ENCODE results near the gene C16orf74.

Gene C16orf74

GRCh38 chr16:85724936-85725335, 26.0 kb downstream of the C16orf74 start:
- H3K4me3 ChIP-seq (ENCODE audit: low read length) = no peak overlapping the region
- no peak overlapping the region for H3K9ac ChIP-seq (ENCODE audit: low read length)
- no peak overlapping the region for H2AK5ac ChIP-seq (ENCODE audit: low read length)
- no peak overlapping the region for H3K18ac ChIP-seq (ENCODE audit: low read length)
- H2BK15ac ChIP-seq (replicated peaks; ENCODE audit: low read depth) = no peak overlapping the region
- no peak overlapping the region for H3K4ac ChIP-seq (ENCODE audit: low read depth, low read length)
- H3K27me3 ChIP-seq (ENCODE audit: insufficient read depth, low read length, poor library complexity) = no peaks in the 10 kb centered on the region
- no peak overlapping the region for H2BK120ac ChIP-seq (ENCODE audit: low read depth, low read length)
- H3K4me2 ChIP-seq (ENCODE audit: low read length) = no peak overlapping the region
- H3K4me1 ChIP-seq (ENCODE audit: control insufficient read depth, low read depth, low read length) = no peaks in the 10 kb centered on the region
- no peaks in the 10 kb centered on the region for H3K79me1 ChIP-seq (ENCODE audit: low read length)
- H3K36me3 ChIP-seq (ENCODE audit: control insufficient read depth, insufficient read depth, low read length) = no peaks in the 10 kb centered on the region
- no peak overlapping the region for H3K27ac ChIP-seq (ENCODE audit: low read depth, low read length)
- no peak overlapping the region for H4K8ac ChIP-seq (ENCODE audit: low read depth, low read length)
- WGBS (ENCODE audit: extremely low coverage, insufficient coverage, low lambda C conversion rate) = no CpG with 5 or more reads among the region's 12 CpGs
- H4K5ac ChIP-seq (ENCODE audit: low read length) = no peak overlapping the region
- H2BK5ac ChIP-seq (ENCODE audit: low read length) = no peak overlapping the region
- no peak for DNase-seq
- H3K56ac ChIP-seq (ENCODE audit: low read length) = no peak overlapping the region
- H3K79me2 ChIP-seq (ENCODE audit: control insufficient read depth, insufficient read depth, low read length) = no peaks in the 10 kb centered on the region
- H3K23ac ChIP-seq (ENCODE audit: low read length) = no peak overlapping the region

DNA sequence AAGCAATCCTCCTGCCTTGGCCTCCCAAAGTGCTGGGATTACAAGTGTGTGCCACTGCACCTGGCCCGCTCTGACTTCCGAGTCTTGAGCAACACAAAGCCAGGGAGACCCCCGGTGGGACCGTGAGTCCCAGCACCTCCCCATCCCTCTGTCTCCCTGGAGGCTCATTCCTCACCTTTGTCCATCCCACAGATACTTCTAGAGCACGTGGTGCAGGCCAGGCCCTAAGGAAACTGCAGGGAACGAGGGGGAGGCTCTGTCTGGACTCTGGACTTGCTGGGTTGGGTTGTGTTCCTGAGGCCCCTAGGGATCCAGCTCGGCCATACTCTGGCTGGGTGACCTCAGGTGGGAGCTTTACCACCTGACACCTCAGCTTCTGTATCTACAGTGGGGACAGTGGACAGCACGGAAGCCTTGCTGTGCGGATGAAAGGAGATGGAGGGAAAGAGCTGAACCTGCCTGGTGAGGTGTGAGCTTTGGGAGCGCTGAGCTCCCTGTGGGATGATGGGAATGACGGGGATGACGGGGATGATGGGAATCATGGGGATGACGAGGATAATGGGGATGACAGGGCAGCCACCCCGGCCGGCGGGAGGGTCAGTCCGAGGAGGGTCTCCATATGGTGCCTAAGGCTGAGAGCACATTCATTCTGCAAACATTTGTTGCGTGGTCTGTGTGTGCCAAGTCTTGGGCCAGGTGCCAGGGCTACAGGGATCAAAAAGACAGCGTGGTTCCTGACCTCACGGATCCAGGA, 26.6 kb downstream of the C16orf74 start:
- H3K23ac ChIP-seq (ENCODE audit: low read length) = no peak overlapping the region
- no peak overlapping the region for H2BK15ac ChIP-seq (replicated peaks; ENCODE audit: low read depth)
- H3K27ac ChIP-seq (ENCODE audit: low read depth, low read length) = no peak overlapping the region
- no peak overlapping the region for H3K56ac ChIP-seq (ENCODE audit: low read length)
- H3K9ac ChIP-seq (ENCODE audit: low read length) = no peak overlapping the region
- H4K8ac ChIP-seq (ENCODE audit: low read depth, low read length) = no peak overlapping the region
- no peak overlapping the region for H3K4ac ChIP-seq (ENCODE audit: low read depth, low read length)
- H2AK5ac ChIP-seq (ENCODE audit: low read length) = no peak overlapping the region
- no peak overlapping the region for H2BK120ac ChIP-seq (ENCODE audit: low read depth, low read length)
- H3K4me1 ChIP-seq (ENCODE audit: control insufficient read depth, low read depth, low read length) = no peaks in the 10 kb centered on the region
- H2BK5ac ChIP-seq (ENCODE audit: low read length) = no peak overlapping the region
- H3K4me3 ChIP-seq (ENCODE audit: low read length) = no peak overlapping the region
- H3K27me3 ChIP-seq (ENCODE audit: insufficient read depth, low read length, poor library complexity) = no peaks in the 10 kb centered on the region
- no peaks in the 10 kb centered on the region for H3K79me1 ChIP-seq (ENCODE audit: low read length)
- DNase-seq = no peak
- H3K18ac ChIP-seq (ENCODE audit: low read length) = no peak overlapping the region
- H3K79me2 ChIP-seq (ENCODE audit: control insufficient read depth, insufficient read depth, low read length) = no peaks in the 10 kb centered on the region
- no peak overlapping the region for H3K4me2 ChIP-seq (ENCODE audit: low read length)
- no peaks in the 10 kb centered on the region for H3K36me3 ChIP-seq (ENCODE audit: control insufficient read depth, insufficient read depth, low read length)
- WGBS (ENCODE audit: extremely low coverage, insufficient coverage, low lambda C conversion rate) = no CpG with 5 or more reads among the region's 20 CpGs
- no peak overlapping the region for H4K5ac ChIP-seq (ENCODE audit: low read length)

GRCh38 chr16:85722128-85722893, 28.6 kb downstream of the C16orf74 start:
- Histone ChIP-seq H3K79me1 (ENCODE audit: low read length) (no peaks in the 10 kb centered on the region), H3K27ac (ENCODE audit: low read depth, low read length) (no peak overlapping the region), H3K36me3 (ENCODE audit: control insufficient read depth, insufficient read depth, low read length) (no peaks in the 10 kb centered on the region), H3K4me3 (ENCODE audit: low read length) (no peak overlapping the region), H4K8ac (ENCODE audit: low read depth, low read length) (no peak overlapping the region), H4K5ac (ENCODE audit: low read length) (no peak overlapping the region), H2BK15ac (replicated peaks; ENCODE audit: low read depth) (no peak overlapping the region), H3K4ac (ENCODE audit: low read depth, low read length) (no peak overlapping the region), H3K18ac (ENCODE audit: low read length) (no peak overlapping the region), H2BK5ac (ENCODE audit: low read length) (no peak overlapping the region), H3K4me2 (ENCODE audit: low read length) (no peak overlapping the region), H3K27me3 (ENCODE audit: insufficient read depth, low read length, poor library complexity) (no peaks in the 10 kb centered on the region), H2AK5ac (ENCODE audit: low read length) (no peak overlapping the region), H2BK120ac (ENCODE audit: low read depth, low read length) (no peak overlapping the region), H3K56ac (ENCODE audit: low read length) (no peak overlapping the region), H3K23ac (ENCODE audit: low read length) (no peak overlapping the region), H3K9ac (ENCODE audit: low read length) (no peak overlapping the region), H3K4me1 (ENCODE audit: control insufficient read depth, low read depth, low read length) (no peaks in the 10 kb centered on the region), H3K79me2 (ENCODE audit: control insufficient read depth, insufficient read depth, low read length) (no peaks in the 10 kb centered on the region)
- DNase-seq = no peak
- WGBS (ENCODE audit: extremely low coverage, insufficient coverage, low lambda C conversion rate) = no CpG with 5 or more reads among the region's 20 CpGs

DNA sequence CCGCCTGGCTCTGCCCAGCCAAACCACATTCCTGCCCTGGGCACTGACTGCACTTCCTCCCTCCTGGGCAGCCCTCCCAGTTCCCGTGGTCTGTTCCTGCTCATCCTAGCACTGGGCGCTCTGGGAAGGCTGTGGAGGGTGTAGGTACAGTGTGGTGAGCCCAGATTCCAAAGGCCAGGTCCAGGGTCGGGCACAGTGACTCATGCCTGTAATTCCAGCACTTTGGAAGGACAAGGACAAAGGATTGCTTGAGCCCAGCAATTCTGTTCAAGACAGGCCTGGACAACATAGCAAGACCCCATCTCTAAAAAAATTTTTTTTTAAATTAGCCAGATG, 30.6 kb downstream of the C16orf74 start:
- Histone ChIP-seq H3K56ac (ENCODE audit: low read length) (no peak overlapping the region), H3K27ac (ENCODE audit: low read depth, low read length) (no peak overlapping the region), H2BK120ac (ENCODE audit: low read depth, low read length) (no peak overlapping the region), H2BK15ac (replicated peaks; ENCODE audit: low read depth) (no peak overlapping the region), H2BK5ac (ENCODE audit: low read length) (no peak overlapping the region), H3K79me2 (ENCODE audit: control insufficient read depth, insufficient read depth, low read length) (no peaks in the 10 kb centered on the region), H3K79me1 (ENCODE audit: low read length) (no peaks in the 10 kb centered on the region), H3K4ac (ENCODE audit: low read depth, low read length) (no peak overlapping the region), H4K8ac (ENCODE audit: low read depth, low read length) (no peak overlapping the region), H2AK5ac (ENCODE audit: low read length) (no peak overlapping the region), H3K23ac (ENCODE audit: low read length) (no peak overlapping the region), H3K4me1 (ENCODE audit: control insufficient read depth, low read depth, low read length) (no peaks in the 10 kb centered on the region), H3K18ac (ENCODE audit: low read length) (no peak overlapping the region), H3K9ac (ENCODE audit: low read length) (no peak overlapping the region), H3K27me3 (ENCODE audit: insufficient read depth, low read length, poor library complexity) (peaks cover 2% of the 10 kb centered on the region), H3K36me3 (ENCODE audit: control insufficient read depth, insufficient read depth, low read length) (no peaks in the 10 kb centered on the region), H3K4me2 (ENCODE audit: low read length) (no peak overlapping the region), H4K5ac (ENCODE audit: low read length) (no peak overlapping the region), H3K4me3 (ENCODE audit: low read length) (no peak overlapping the region)
- no CpG with 5 or more reads among the region's 4 CpGs for WGBS (ENCODE audit: extremely low coverage, insufficient coverage, low lambda C conversion rate)
- DNase-seq = no peak

GRCh38 chr16:85719605-85720301, 31.1 kb downstream of the C16orf74 start:
- Histone ChIP-seq H3K4me2 (ENCODE audit: low read length) (no peak overlapping the region), H2BK5ac (ENCODE audit: low read length) (no peak overlapping the region), H3K18ac (ENCODE audit: low read length) (no peak overlapping the region), H3K56ac (ENCODE audit: low read length) (no peak overlapping the region), H3K4me3 (ENCODE audit: low read length) (no peak overlapping the region), H3K4ac (ENCODE audit: low read depth, low read length) (no peak overlapping the region), H2BK120ac (ENCODE audit: low read depth, low read length) (no peak overlapping the region), H3K36me3 (ENCODE audit: control insufficient read depth, insufficient read depth, low read length) (no peaks in the 10 kb centered on the region), H3K27ac (ENCODE audit: low read depth, low read length) (no peak overlapping the region), H3K9ac (ENCODE audit: low read length) (no peak overlapping the region), H2AK5ac (ENCODE audit: low read length) (no peak overlapping the region), H4K5ac (ENCODE audit: low read length) (no peak overlapping the region), H2BK15ac (replicated peaks; ENCODE audit: low read depth) (no peak overlapping the region), H3K23ac (ENCODE audit: low read length) (no peak overlapping the region), H3K79me2 (ENCODE audit: control insufficient read depth, insufficient read depth, low read length) (no peaks in the 10 kb centered on the region), H3K27me3 (ENCODE audit: insufficient read depth, low read length, poor library complexity) (peaks cover 2% of the 10 kb centered on the region), H3K4me1 (ENCODE audit: control insufficient read depth, low read depth, low read length) (no peaks in the 10 kb centered on the region), H4K8ac (ENCODE audit: low read depth, low read length) (no peak overlapping the region), H3K79me1 (ENCODE audit: low read length) (no peaks in the 10 kb centered on the region)
- WGBS (ENCODE audit: extremely low coverage, insufficient coverage, low lambda C conversion rate) = no CpG with 5 or more reads among the region's 11 CpGs
- no peak for DNase-seq

Measured in mesendoderm (in vitro differentiated cells).